Measurements from ENCODE around the gene RBM23. TPM values are rescaled to one million over a fixed set of nuclear protein-coding genes. Genes with fewer than 3 reads are reported as not detected.

RBM23 gene
- total RNA-seq, 1 donor from 2014 or later: 170 TPM

DNA sequence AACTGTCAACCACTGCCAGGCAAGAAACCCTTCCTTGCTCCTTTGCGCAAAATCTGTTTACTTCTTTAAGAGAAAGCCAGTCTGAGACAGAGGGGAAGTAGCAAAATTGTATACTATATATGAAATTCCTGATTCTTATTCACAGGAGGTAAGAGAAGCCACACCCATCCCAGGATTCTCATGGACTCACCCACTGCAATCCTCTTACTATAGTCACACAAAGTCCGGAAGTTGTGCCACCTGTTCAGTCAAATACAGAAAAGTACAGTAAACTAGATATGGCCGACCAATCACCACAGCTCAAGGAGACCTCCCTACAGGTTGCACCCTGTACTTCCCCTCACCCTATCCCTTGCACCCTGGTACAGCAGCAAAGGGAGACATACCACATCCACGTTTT is 7.4 kb upstream of the RBM23 start:
- no peaks in the 10 kb centered on the region for H3K27me3 ChIP-seq
- H3F3A ChIP-seq (ENCODE audit: low read depth): peaks cover 23% of the 10 kb centered on the region
- H3K27me3 Mint-ChIP-seq (ENCODE audit: insufficient read depth, low read depth): peaks cover 6% of the 10 kb centered on the region
- no peak overlapping the region for H2AFZ ChIP-seq (replicated peaks)
- H3K9ac ChIP-seq: no peak overlapping the region
- peaks cover 8% of the 10 kb centered on the region for H3K4me1 ChIP-seq
- peaks cover 27% of the 10 kb centered on the region for H3K79me2 ChIP-seq (ENCODE audit: low read depth)
- H3K36me3 ChIP-seq: no peaks in the 10 kb centered on the region
- no peak overlapping the region for H3K4me2 ChIP-seq
- no peaks in the 10 kb centered on the region for H3K9me3 ChIP-seq (ENCODE audit: low read depth)
- H3K4me3 ChIP-seq: no peak overlapping the region
- peaks cover 35% of the 10 kb centered on the region for H3K36me3 Mint-ChIP-seq
- no peak overlapping the region for H3K27ac ChIP-seq
- H3K4me3 Mint-ChIP-seq: no peak overlapping the region
- no peaks in the 10 kb centered on the region for H4K20me1 ChIP-seq (ENCODE audit: low read depth)
- no peak overlapping the region for H3K27ac Mint-ChIP-seq
- no peaks in the 10 kb centered on the region for H3K9me3 Mint-ChIP-seq
- peaks cover 15% of the 10 kb centered on the region for H3K4me1 Mint-ChIP-seq
- TF ChIP-seq, protein P1, sequence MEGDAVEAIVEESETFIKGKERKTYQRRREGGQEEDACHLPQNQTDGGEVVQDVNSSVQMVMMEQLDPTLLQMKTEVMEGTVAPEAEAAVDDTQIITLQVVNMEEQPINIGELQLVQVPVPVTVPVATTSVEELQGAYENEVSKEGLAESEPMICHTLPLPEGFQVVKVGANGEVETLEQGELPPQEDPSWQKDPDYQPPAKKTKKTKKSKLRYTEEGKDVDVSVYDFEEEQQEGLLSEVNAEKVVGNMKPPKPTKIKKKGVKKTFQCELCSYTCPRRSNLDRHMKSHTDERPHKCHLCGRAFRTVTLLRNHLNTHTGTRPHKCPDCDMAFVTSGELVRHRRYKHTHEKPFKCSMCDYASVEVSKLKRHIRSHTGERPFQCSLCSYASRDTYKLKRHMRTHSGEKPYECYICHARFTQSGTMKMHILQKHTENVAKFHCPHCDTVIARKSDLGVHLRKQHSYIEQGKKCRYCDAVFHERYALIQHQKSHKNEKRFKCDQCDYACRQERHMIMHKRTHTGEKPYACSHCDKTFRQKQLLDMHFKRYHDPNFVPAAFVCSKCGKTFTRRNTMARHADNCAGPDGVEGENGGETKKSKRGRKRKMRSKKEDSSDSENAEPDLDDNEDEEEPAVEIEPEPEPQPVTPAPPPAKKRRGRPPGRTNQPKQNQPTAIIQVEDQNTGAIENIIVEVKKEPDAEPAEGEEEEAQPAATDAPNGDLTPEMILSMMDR (IDR thresholded peaks at IDR 0.05): no peak
- TF ChIP-seq EZH2 (IDR thresholded peaks at IDR 0.05) (no peak), EZH2phosphoT487 (IDR thresholded peaks at IDR 0.05) (no peak)
- no peak for DNase-seq (ENCODE audit: low spot score)

GRCh38 chr14:22925513-22925912 is 6.6 kb upstream of the RBM23 start:
- peaks cover 24% of the 10 kb centered on the region for H3F3A ChIP-seq (ENCODE audit: low read depth)
- DNase-seq (ENCODE audit: low spot score): no peak
- no peaks in the 10 kb centered on the region for H3K27me3 ChIP-seq
- H3K9me3 ChIP-seq (ENCODE audit: low read depth): no peaks in the 10 kb centered on the region
- no peak overlapping the region for H3K4me3 ChIP-seq
- Mint-ChIP-seq H3K36me3 (peaks cover 42% of the 10 kb centered on the region), H3K27ac (no peak overlapping the region), H3K27me3 (ENCODE audit: insufficient read depth, low read depth) (peaks cover 8% of the 10 kb centered on the region), H3K4me1 (peaks cover 16% of the 10 kb centered on the region), H3K9me3 (no peaks in the 10 kb centered on the region), H3K4me3 (no peak overlapping the region)
- TF ChIP-seq EZH2phosphoT487 (IDR thresholded peaks at IDR 0.05) (no peak), EZH2 (IDR thresholded peaks at IDR 0.05) (no peak)
- TF ChIP-seq, protein P1 (IDR thresholded peaks at IDR 0.05): no peak
- no peak overlapping the region for H2AFZ ChIP-seq (replicated peaks)
- H3K9ac ChIP-seq: no peak overlapping the region
- H3K36me3 ChIP-seq: no peaks in the 10 kb centered on the region
- H3K4me2 ChIP-seq: no peak overlapping the region
- peaks cover 27% of the 10 kb centered on the region for H3K79me2 ChIP-seq (ENCODE audit: low read depth)
- no peak overlapping the region for H3K27ac ChIP-seq
- H3K4me1 ChIP-seq: peaks cover 8% of the 10 kb centered on the region
- H4K20me1 ChIP-seq (ENCODE audit: low read depth): no peaks in the 10 kb centered on the region

DNA sequence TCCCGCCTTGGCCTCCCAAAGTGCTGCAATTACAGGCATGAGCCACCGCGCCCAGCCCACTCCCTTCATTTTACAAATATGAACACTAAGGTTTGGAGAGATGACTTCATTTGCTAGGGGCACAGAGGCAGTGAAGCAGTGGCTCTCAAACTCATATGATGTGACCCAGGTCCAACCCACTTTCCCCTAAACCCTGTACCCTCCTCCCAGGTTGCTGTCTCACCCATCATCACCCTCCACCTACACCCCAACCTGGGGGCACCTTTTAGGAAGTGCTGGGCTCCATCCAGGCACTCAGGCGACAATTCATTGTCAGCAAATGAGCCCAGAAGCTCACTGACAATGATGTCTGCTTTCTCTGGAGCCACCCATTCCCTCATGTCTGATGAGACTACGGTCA is 4.8 kb upstream of the RBM23 start:
- TF ChIP-seq EZH2phosphoT487 (IDR thresholded peaks at IDR 0.05): no peak
- TF ChIP-seq, protein P1 (IDR thresholded peaks at IDR 0.05): no peak
- no peaks in the 10 kb centered on the region for H4K20me1 ChIP-seq (ENCODE audit: low read depth)
- Mint-ChIP-seq H3K9me3 (no peaks in the 10 kb centered on the region), H3K4me1 (peaks cover 25% of the 10 kb centered on the region), H3K27ac (no peak overlapping the region), H3K4me3 (no peak overlapping the region), H3K36me3 (peaks cover 48% of the 10 kb centered on the region), H3K27me3 (ENCODE audit: insufficient read depth, low read depth) (peaks cover 14% of the 10 kb centered on the region)
- H3F3A ChIP-seq (ENCODE audit: low read depth): peaks cover 27% of the 10 kb centered on the region
- DNase-seq (ENCODE audit: low spot score): no peak
- H3K27ac ChIP-seq: no peak overlapping the region
- no peak overlapping the region for H2AFZ ChIP-seq (replicated peaks)
- no peak overlapping the region for H3K9ac ChIP-seq
- peaks cover 13% of the 10 kb centered on the region for H3K4me1 ChIP-seq
- no peak overlapping the region for H3K4me2 ChIP-seq
- no peaks in the 10 kb centered on the region for H3K27me3 ChIP-seq
- peaks cover 23% of the 10 kb centered on the region for H3K79me2 ChIP-seq (ENCODE audit: low read depth)
- H3K36me3 ChIP-seq: no peaks in the 10 kb centered on the region
- H3K4me3 ChIP-seq: no peak overlapping the region
- no peaks in the 10 kb centered on the region for H3K9me3 ChIP-seq (ENCODE audit: low read depth)
